HG02571 (cell line): ENCODE results near the gene CHTOP.
"Not testable (repeated sequence)": the region's sequence is repeated elsewhere in the genome, so short reads cannot be mapped to it uniquely, and the experiment has no call there.

Source experiments
- ATAC-seq: cut with Tn5 transposase; IDR thresholded peaks from one replicate; pipeline ENCODE4 v1.9.1; 2021; ENCODE audit warnings: mild to moderate bottlenecking, moderate library complexity; ENCODE audit not compliant: unreplicated experiment

The CHTOP gene

GRCh38 chr1:153631047-153632022 is 2.5 kb upstream of the CHTOP start:
- ATAC-seq, result no peak

DNA sequence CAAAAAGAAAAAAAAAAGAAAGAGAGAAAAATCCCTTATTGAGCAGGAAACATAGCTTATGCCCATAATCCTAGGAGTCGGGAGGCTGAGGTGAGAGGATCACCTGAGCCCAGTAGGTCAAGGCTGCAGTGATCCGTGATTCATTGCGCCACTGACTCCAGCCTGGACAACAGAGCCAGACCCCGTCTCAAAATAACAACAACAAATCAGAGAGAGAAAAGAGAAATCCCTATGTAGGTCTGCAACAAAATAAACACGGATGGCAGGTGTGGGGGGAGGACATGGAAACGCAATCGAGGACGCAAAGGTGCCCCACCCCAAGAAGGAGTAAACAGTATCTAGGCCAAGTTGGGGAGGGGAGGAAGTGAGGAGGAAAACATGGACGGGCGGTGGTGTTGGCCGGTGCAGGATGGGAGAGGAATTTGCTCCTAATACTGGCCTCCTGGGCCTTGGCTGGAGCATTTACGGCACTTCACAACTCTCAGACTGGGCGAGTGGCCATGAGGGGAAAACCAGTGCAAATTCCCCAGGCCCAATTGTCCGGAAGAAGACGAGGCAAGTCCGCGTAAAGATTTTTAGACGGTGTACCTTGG is 609 bp upstream of the CHTOP start:
- no peak for ATAC-seq

DNA sequence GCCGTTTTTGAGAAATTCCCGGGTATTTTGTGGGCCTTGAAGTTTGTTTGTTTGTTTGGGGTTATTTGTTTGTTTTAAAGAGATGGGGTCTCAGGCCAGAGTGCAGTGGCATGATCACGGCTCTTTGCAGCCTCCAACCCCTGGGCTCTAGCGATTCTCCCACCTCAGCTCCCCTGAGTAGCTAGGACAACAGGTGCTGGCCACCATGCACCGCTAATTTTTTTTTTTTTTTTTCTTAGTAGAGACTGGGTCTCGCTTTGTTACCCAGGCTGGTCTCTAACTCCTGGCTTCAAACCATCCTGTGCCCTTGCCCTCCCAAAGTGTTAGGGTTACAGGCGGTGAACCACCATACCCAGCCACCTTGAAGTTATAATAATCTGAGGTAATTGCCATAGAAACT is 2.0 kb downstream of the CHTOP start:
- ATAC-seq, result no peak

- no peak for ATAC-seq
Observed at GRCh38 chr1:153636312-153636711, 2.4 kb downstream of the CHTOP start.

DNA sequence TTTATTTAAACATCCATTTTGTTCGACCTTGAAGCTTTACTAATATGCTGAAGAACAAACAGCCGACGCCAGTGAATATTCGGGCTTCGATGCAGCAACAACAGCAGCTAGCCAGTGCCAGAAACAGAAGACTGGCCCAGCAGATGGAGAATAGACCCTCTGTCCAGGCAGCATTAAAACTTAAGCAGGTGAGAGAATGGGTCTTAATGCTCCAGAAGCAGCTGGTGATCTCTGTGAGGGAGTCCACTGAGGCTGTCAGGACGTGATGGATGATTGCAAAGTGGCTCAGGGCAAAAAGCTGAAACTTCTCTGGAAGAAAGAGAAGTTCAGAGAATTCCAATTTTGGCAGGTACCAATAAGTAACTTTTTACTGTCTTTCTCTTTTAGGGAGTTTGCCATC is 4.4 kb downstream of the CHTOP start:
- no peak for ATAC-seq

- no peak for ATAC-seq
Observed at GRCh38 chr1:153639280-153639679, 5.4 kb downstream of the CHTOP start.

- not testable (repeated sequence) for ATAC-seq
Observed at GRCh38 chr1:153640213-153640612, 6.3 kb downstream of the CHTOP start.

- no peak for ATAC-seq
Observed at GRCh38 chr1:153640861-153641260, 7.0 kb downstream of the CHTOP start.

DNA sequence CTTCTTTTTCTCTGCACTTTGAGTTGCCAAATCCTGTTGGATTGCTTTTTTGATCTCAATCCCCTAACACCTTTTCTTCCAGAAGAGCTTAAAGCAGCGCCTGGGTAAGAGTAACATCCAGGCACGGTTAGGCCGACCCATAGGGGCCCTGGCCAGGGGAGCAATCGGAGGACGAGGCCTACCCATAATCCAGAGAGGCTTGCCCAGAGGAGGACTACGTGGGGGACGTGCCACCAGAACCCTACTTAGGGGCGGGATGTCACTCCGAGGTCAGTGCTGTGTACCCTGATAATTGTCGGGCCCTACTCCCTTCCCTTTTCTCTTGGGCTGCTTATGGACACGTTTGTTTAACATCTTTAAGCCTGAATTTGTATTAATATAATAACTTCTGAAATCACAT is 8.3 kb downstream of the CHTOP start:
- ATAC-seq, result no peak

- no peak for ATAC-seq
Observed at GRCh38 chr1:153643100-153643499, 9.2 kb downstream of the CHTOP start.

DNA sequence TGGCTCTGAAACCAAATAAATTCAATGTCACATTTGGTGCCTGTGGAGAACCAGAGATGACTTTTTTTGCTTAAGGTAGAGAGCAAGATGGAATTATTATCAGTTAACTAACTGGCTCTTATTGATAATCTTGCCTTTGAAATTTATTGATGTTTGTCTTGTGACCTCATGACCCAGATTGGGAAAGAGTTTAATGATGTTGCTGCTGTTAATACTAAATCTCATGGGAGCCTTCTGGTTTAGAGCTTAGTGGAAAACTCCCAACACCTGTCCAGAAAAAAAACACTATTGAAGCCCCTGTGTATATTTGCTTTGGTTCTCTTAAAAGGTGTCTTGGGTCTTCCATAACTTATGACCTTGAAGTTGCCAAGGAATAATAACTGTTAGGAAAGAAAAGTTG is 9.9 kb downstream of the CHTOP start:
- no peak for ATAC-seq

GRCh38 chr1:153646672-153647345 is 12.9 kb downstream of the CHTOP start:
- no peak for ATAC-seq

DNA sequence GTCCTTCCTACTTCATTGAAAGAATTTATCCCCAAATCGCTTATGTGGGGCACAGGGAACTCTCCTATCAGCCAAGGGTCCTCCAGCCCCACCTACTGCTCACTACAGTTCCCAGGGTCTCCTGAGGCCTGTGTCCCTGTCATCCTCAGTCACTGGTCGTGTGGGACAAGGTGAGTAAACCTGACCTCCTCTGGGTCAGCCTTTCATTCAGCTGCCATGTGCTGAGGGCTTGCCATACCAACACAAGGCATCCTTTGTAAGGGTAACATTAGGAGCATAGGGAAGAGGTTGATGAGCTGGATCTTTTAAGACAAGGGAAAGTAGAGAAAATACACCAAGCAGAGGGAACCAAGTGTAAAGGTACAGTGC is 13.5 kb downstream of the CHTOP start:
- no peak for ATAC-seq

- ATAC-seq, result no peak
Observed at GRCh38 chr1:153648000-153648643, 14.3 kb downstream of the CHTOP start.

GRCh38 chr1:153649137-153649862 is 15.4 kb downstream of the CHTOP start:
- ATAC-seq, result no peak

DNA sequence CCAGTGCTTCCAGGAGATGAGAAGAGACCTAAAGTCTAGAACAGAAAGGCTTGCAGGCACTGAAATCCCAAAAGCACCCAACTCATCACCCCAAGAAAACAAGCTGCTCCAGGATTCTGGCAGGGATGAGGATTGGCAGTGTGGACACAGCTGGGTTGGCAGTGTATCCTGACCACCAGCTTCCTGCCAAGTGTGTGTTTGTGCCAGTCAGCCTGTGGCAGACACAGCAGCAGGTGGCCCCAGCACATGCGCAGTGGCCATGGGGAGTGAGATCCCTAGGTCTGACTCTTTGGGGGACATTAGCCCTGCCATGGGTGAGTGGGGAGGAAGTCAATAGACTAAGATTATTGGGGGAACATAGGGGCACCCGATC is 16.0 kb downstream of the CHTOP start:
- ATAC-seq, result no peak

GRCh38 chr1:153651771-153652170 is 17.9 kb downstream of the CHTOP start:
- ATAC-seq, result no peak

- no peak for ATAC-seq
Observed at GRCh38 chr1:153652805-153653500, 19.1 kb downstream of the CHTOP start.

GRCh38 chr1:153655333-153655732 is 21.5 kb downstream of the CHTOP start:
- ATAC-seq, result no peak
